ENCODE measurements around the gene SV2B. TPM values are rescaled to one million over a fixed set of nuclear protein-coding genes. Genes with fewer than 3 reads are reported as not detected.

The SV2B gene
- total and polyA plus RNA-seq, 2 experiments from 2014 or later, result 0.06 to 0.76 TPM

GRCh38 chr15:91183596-91183995 lies 83.5 kb downstream of the SV2B start (continued):
- TF ChIP-seq ZNF462 (CRISPR knock-in tag; IDR thresholded peaks at IDR 0.05) (no peak), CTCF (conservative IDR thresholded peaks at IDR 0.05; ENCODE audit: low read depth in 2 of 2) (no peak), JUNB (IDR thresholded peaks at IDR 0.05; ENCODE audit: unreplicated experiment) (no peak), ZNF331 (CRISPR knock-in tag; IDR thresholded peaks at IDR 0.05; ENCODE audit: low read depth) (no peak), ETS1 (IDR thresholded peaks at IDR 0.05) (no peak)

- Histone ChIP-seq H3K9me2 (ENCODE audit: insufficient read depth) (no peaks in the 10 kb centered on the region), H3F3A (replicated peaks; ENCODE audit: low read depth) (no peaks in the 10 kb centered on the region), H2AFZ (no peak overlapping the region), H3K27me3 (ENCODE audit: insufficient read depth) (no peaks in the 10 kb centered on the region), H3K79me2 (replicated peaks; ENCODE audit: insufficient read depth) (no peaks in the 10 kb centered on the region), H4K20me1 (replicated peaks; ENCODE audit: insufficient read depth) (no peaks in the 10 kb centered on the region), H3K36me3 (ENCODE audit: insufficient read depth) (no peaks in the 10 kb centered on the region), H3K4me1 (ENCODE audit: insufficient read depth) (no peaks in the 10 kb centered on the region), H3K27ac (ENCODE audit: low read depth) (no peak overlapping the region), H3K4me3 (no peak overlapping the region), H3K4me2 (no peak overlapping the region)
- Mint-ChIP-seq H3K36me3 (ENCODE audit: low read depth) (no peaks in the 10 kb centered on the region), H3K9me3 (no peaks in the 10 kb centered on the region), H3K4me1 (no peaks in the 10 kb centered on the region), H3K4me3 (no peak overlapping the region), H3K27ac (no peak overlapping the region), H3K27me3 (ENCODE audit: insufficient read depth, low read depth, poor library complexity) (peaks cover 1% of the 10 kb centered on the region)
- ATAC-seq (no peak), DNase-seq (ENCODE audit: low spot score) (no peak)
- TF ChIP-seq ZNF462 (CRISPR knock-in tag; IDR thresholded peaks at IDR 0.05) (no peak), JUNB (IDR thresholded peaks at IDR 0.05; ENCODE audit: unreplicated experiment) (no peak), ZNF331 (CRISPR knock-in tag; IDR thresholded peaks at IDR 0.05; ENCODE audit: low read depth) (no peak), POLR2AphosphoS5 (IDR thresholded peaks at IDR 0.05; ENCODE audit: low read depth) (no peak), CREB1 (CRISPR knock-in tag; IDR thresholded peaks at IDR 0.05; ENCODE audit: low read depth) (no peak)
Measured at GRCh38 chr15:91184441-91184840, 84.4 kb downstream of the SV2B start.
